GM21825 (cell line): ENCODE data around the gene GAS6.
A peak's percentile ranks its signal among the peaks of the same experiment; 100 is the strongest.

Experiments used
- ATAC-seq: cut with Tn5 transposase; IDR thresholded peaks from one replicate; pipeline ENCODE4 v1.9.1; 2021; ENCODE audit warnings: mild to moderate bottlenecking, moderate library complexity; ENCODE audit not compliant: unreplicated experiment

Gene GAS6

DNA sequence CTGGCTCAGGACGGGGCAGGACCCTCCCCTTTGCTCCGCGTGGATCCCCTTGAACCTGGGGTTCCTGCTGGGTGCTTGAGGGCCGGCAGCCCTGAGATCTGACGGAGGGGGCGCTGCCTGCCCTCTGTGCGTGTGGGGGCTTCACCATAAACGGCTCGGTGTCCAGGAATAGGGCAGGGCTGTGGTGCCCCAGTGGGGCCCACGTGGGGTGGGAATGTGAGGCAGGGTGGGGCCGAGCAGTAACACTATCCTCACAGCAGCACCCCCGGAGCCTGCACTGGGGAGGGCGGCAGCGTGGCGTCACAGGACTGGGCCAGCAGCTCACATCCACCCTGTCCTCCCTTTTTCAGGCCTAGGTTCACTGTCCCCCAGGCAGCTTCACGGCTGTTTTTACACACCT, 38.0 kb downstream of the GAS6 start:
- no peak for ATAC-seq

DNA sequence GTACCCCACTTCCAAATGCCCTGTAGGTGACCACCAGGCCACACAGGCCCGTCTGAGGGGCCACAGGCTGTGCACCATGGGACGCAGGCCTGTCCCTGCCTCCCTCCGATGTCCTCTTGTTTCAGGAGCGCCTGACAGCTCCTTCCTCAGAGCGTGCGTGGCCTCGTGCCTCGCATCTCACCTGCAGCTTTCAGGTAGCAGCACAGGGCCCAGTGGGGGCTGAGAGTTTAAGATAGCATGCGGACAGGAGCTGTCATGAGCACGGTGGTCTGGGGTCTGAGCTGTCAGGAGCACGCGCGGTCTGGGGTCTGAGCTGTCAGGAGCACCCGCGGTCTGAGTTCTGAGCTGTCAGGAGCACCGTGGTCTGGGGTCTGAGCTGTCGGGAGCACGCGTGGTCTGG, 40.1 kb downstream of the GAS6 start:
- no peak for ATAC-seq

GRCh38 chr13:113822956-113823744, 40.7 kb downstream of the GAS6 start:
- no peak for ATAC-seq

- no peak for ATAC-seq
Measured at GRCh38 chr13:113822266-113822665, 41.6 kb downstream of the GAS6 start.

GRCh38 chr13:113821847-113822246, 42.0 kb downstream of the GAS6 start:
- ATAC-seq = no peak

DNA sequence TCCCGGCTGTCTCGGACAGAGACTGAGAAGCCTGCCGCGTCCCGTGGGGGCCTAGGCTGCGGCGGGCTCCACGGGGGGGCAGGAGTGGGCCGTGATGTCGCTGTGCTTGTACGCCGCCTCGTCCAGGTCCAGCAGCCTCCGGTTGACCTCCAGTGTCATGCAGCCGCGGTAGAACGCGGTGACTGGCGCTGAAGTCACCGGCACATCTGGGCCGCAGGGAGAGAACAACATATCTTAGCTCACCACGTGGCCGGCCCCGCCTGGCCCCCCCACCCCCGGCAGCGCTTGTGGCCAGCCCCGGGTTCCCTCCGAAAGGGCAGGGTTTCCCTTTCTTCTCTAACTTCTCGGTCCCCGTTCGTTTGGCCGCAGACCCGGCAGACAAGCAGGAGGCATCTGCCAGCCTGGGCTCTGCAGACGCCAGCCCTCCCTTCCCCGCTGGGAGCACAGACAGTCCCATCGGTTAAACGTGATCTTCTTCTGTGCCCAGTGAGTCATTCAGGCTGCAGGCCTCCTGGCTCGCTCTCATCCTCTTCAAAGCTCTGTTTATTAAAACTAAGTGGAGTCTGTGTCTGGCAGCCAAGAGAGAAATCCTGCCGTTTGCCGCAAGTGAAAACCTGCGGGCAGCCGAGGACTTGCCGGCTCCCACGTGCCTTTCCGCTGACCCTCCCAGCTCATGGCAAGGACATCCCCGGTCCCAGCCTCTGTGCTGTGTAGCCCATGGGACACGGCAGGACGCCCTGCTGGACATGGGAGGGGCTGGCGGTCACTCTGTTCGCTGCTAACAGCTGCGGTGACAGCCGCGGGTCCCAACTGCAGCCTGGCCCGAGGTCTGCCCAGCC, 42.8 kb downstream of the GAS6 start:
- ATAC-seq = no peak

- ATAC-seq = no peak
Measured at GRCh38 chr13:113819731-113820715, 43.9 kb downstream of the GAS6 start.

DNA sequence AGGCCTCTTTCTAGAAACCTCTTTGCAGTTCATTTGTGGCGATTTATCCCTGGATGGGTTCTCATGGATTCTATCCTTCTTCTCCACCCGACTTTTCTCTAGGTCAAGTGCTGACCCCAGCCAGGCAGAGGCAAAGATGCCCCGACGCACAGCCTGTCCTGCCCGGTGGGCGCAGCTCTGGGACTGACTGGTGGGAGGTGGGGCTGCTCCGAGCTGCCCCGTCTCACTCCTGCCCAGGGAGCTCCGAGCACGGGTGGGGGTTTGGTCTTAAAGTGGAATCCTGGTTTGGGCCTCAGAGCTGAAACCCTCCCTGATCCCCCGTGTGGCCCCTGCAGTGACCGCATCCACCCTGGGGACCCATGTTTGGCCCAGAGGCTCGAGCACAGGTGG, 44.5 kb downstream of the GAS6 start:
- ATAC-seq = no peak

GRCh38 chr13:113818700-113819295, 45.1 kb downstream of the GAS6 start:
- ATAC-seq = no peak

DNA sequence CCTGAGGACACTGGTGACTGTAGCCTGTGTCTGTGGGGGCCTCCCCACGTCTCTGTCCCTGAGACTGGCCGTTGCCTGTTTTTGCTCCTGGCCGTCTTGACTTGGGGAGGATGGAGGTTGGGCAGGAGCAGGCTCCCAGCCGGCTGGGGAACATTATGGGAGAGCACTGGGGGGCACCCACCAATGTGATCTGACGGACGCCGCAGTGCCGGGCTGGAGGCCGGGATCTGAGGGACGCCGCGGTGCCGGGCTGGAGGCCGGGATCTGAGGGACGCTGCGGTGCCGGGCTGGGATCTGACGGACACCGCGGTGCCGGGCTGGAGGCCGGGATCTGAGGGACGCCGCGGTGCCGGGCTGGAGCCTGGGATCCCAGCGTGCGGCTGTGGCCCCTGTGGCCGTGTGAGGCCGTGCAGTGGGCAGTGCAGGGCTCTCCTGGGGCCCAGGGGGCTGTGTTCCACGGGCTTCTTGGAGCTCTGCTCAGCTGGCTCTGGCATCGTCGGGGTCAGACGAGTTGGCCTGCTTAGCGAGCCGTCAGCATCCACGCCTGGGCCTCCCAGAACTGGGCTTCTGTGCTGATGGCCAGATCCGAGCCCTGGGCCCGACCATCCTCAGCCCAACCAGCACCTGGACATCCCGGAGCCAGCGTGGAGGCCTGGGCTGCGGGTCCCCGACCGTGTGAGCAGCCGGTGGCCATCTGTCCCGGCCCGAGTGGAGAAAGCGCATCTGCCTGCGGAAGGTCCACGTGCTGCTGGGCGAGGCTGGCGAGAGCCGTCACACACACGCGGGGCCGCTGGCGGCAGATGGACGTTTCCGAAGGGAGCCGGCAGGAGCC, 45.8 kb downstream of the GAS6 start:
- no peak for ATAC-seq

GRCh38 chr13:113816946-113817859, 46.7 kb downstream of the GAS6 start:
- peak; percentile 55 for ATAC-seq

- ATAC-seq = no peak
Measured at GRCh38 chr13:113816254-113816929, 47.5 kb downstream of the GAS6 start.

DNA sequence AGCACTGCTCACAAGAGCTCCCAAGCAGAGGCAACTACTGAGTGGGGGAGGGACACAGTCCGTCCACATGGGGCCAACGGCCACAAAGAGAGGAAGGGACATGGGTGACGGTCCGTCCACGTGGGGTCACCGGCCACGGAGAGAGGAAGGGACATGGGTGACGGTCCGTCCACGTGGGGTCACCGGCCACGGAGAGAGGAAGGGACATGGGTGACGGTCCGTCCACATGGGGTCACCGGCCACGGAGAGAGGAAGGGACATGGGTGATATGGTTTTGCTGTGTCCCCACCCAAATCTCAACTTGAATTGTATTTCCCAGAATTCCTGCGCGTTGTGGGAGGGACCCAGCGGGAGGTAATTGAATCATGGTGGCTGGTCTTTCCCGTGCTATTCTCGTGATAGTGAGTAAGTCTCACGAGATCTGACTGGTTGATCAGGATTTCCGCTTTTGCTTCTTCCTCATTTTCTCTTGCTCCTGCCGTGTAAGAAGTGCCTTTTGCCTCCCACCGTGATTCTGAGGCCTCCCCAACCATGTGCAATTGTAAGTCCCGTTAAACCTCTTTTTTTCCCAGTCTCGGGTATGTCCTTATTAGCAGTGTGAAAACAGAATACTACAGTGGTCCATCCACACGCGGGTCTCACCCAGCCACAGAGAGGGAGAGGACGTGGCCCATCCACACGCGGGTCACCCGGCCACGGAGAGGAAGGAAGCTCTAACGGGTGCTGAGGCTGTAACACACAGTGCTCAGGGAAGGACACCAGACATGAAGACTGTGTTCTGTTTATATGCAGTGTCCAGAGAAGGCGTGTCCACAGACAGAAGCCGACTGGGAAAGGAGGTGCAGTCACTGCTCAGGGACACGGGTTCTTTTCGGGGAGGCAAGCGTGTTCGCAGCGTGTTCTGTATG, 48.5 kb downstream of the GAS6 start:
- no peak for ATAC-seq

GRCh38 chr13:113814435-113814821, 49.4 kb downstream of the GAS6 start:
- ATAC-seq = no peak

DNA sequence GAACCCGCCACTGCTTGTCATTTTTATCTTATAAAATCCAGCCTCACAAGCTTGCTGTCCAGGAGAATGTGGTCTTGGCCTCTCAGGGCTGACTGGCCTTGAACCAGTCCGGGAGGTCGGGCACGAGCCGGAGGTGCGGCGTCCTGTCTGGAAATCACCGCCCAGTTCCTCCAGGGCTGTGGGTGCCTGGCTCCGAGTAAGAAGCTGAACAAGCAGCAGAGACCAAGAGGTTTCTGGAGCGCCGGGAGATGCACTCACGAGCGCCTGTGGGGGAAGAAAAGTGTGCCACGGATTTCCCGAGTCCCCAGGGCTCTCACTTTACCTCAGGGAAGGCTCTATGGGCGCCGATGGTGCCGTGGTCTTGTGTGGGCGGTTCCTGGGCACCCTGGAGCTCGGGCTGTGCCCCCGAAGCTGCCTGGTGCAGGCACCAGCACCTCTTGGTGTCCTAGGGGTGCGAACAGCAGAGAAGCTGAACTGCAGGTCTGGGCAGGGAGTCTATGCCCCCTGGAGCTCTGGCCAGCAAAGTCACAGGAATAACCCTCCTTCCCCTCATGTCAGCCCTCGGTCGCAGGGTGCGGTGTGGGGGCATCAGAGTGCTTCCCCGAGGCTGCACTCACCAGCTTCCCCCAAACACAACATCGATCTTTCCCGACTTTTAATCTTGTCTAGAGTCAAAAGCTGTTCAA, 50.0 kb downstream of the GAS6 start:
- ATAC-seq = no peak

DNA sequence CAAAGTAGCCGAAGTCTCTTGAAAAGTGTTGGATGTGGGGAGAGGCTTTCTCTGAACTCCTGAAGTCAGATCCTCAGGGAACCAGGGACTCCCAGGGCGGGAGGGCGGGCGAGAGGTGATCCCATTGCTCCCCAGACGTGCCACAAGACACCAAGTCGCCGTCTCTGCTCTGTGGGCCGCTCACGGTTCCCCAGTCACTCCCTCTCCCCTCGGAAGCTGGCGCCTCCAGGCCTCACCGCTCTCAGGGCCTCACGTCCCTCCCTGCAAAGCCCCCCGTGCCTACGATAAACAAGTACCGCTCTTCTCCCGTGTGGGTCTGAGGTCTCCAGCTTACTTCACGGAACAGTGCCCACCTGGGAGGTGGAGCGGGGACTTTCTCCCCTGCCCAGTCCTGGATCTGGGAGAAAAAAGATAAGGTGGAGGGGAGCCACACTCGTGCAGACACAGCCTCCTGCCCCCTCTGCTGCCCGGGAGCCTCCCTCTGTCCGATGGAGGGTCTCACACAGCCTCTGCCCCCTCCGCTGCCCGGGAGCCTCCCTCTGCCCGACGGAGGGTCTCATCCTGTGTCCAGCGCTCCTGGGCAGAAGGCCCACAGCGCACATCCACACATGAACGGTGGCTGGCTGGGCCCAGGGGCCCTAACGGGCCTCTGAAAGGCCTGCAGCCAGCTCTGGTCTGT, 50.7 kb downstream of the GAS6 start:
- ATAC-seq = no peak
